Hepatocyte (in vitro differentiated cells): ENCODE measurements around the gene CWF19L2. TPM values are rescaled to one million over a fixed set of nuclear protein-coding genes. Genes with fewer than 3 reads are reported as not detected.
"Not testable (repeated sequence)": the region's sequence is repeated elsewhere in the genome, so short reads cannot be mapped to it uniquely, and the experiment has no call there.

ENCODE experiments used
- DNase-seq: peaks from one replicate; pipeline ENCODE4 v3.0.0-alpha.2; 2016; ENCODE audit warnings: low spot score
- H2AFZ ChIP-seq: fragments of 200-600 bp; sonication (generic); 2 replicates; pipeline ENCODE4 v1.6.0; 2016; ENCODE audit warnings: antibody characterized with exemption, mild to moderate bottlenecking
- H3K27ac ChIP-seq: fragments of 200-600 bp; sonication (generic); 2 replicates; pipeline ENCODE4 v1.5.1; 2016; ENCODE audit warnings: mild to moderate bottlenecking
- H3K27me3 ChIP-seq: fragments of 200-600 bp; sonication (generic); 2 replicates; pipeline ENCODE4 v1.6.1; 2016
- H3K36me3 ChIP-seq: fragments of 200-600 bp; sonication (generic); replicated peaks from 2 replicates; pipeline ENCODE4 v1.5.1; 2016; ENCODE audit warnings: low read depth; ENCODE audit not compliant: insufficient read depth
- H3K4me1 ChIP-seq: fragments of 200-600 bp; sonication (generic); 2 replicates; pipeline ENCODE4 v1.5.1; 2016; ENCODE audit warnings: mild to moderate bottlenecking, moderate library complexity; ENCODE audit not compliant: insufficient read depth
- H3K4me2 ChIP-seq: fragments of 200-600 bp; sonication (generic); 2 replicates; pipeline ENCODE4 v1.6.0; 2016
- H3K4me3 ChIP-seq: fragments of 200-600 bp; sonication (generic); 2 replicates; pipeline ENCODE4 v1.5.1; 2016; ENCODE audit warnings: mild to moderate bottlenecking
- H3K79me2 ChIP-seq: fragments of 200-600 bp; sonication (generic); 2 replicates; pipeline ENCODE4 v1.6.0; 2017; ENCODE audit warnings: mild to moderate bottlenecking
- H3K9me2 ChIP-seq: fragments of 200-600 bp; sonication (generic); replicated peaks from 2 replicates; pipeline ENCODE4 v1.6.0; 2017; ENCODE audit warnings: mild to moderate bottlenecking; ENCODE audit not compliant: insufficient read depth
- H3K9me3 ChIP-seq: fragments of 200-600 bp; sonication (generic); 2 replicates; pipeline ENCODE4 v1.5.1; 2016; ENCODE audit warnings: low read depth, mild to moderate bottlenecking
- H4K20me1 ChIP-seq: fragments of 200-600 bp; sonication (generic); 2 replicates; pipeline ENCODE4 v1.6.0; 2016; ENCODE audit warnings: mild to moderate bottlenecking; ENCODE audit not compliant: insufficient read depth, poor library complexity, severe bottlenecking
- CTCF ChIP-seq: fragments of 200-600 bp; sonication (generic); IDR thresholded peaks from 2 replicates; pipeline ENCODE4 v1.5.1; 2016; ENCODE audit warnings: antibody characterized with exemption, mild to moderate bottlenecking; ENCODE audit not compliant: poor library complexity
- EZH2 ChIP-seq: fragments of 200-600 bp; sonication (generic); IDR thresholded peaks from 2 replicates; pipeline ENCODE4 v1.6.1; 2016; ENCODE audit warnings: antibody characterized with exemption, mild to moderate bottlenecking, borderline replicate concordance
- EZH2phosphoT487 ChIP-seq: fragments of 200-600 bp; sonication (generic); IDR thresholded peaks from one replicate; pipeline ENCODE4 v1.6.1; 2018; ENCODE audit warnings: antibody characterized with exemption, mild to moderate bottlenecking, low read depth, moderate library complexity; ENCODE audit not compliant: unreplicated experiment, severe bottlenecking
- WGBS: methylation state at CpG from one replicate; pipeline ENCODE4 v1.1.6; 2016; ENCODE audit warnings: low lambda C conversion rate; ENCODE audit errors: missing lambda C conversion rate; 5-methylcytosine and 5-hydroxymethylcytosine counted together
- polyA plus RNA-seq: library from polyadenylated mRNA; unstranded; fragments of >200 nt; fragmentation: Nextera tagmentation; extraction: Ambion mirVana; gene quantifications from 2 replicates; pipeline ENCODE4 v1.2.1, GENCODE V29; 2016
- total RNA-seq: library from RNA; depleted of rRNA; stranded (reverse); fragments of >200 nt; gene quantifications from 2 replicates; pipeline ENCODE4 v1.2.3, GENCODE V29; 2014

Gene CWF19L2
- total and polyA plus RNA-seq, 2 experiments from 2014 or later = 4.3 to 14.0 TPM

- Histone ChIP-seq H3K9me2 (no peaks in the 10 kb centered on the region), H3K27me3 (no peaks in the 10 kb centered on the region), H3K4me3 (no peak overlapping the region), H3K27ac (no peak overlapping the region), H3K36me3 (no peaks in the 10 kb centered on the region), H3K4me1 (no peaks in the 10 kb centered on the region), H3K9me3 (no peaks in the 10 kb centered on the region), H3K79me2 (no peaks in the 10 kb centered on the region), H2AFZ (no peak overlapping the region), H4K20me1 (no peaks in the 10 kb centered on the region), H3K4me2 (no peak overlapping the region)
- 73% methylated on average over 4 of the region's 4 CpGs for WGBS
- no peak for TF ChIP-seq EZH2
- no peak for TF ChIP-seq EZH2phosphoT487
- no peak for TF ChIP-seq CTCF
- peak; percentile 40 for DNase-seq
Measured at GRCh38 chr11:107397357-107397756, 60.3 kb downstream of the CWF19L2 start.

- no peaks in the 10 kb centered on the region for H3K27me3 ChIP-seq
- no peaks in the 10 kb centered on the region for H3K36me3 ChIP-seq
- H4K20me1 ChIP-seq = no peaks in the 10 kb centered on the region
- no peak overlapping the region for H3K4me2 ChIP-seq
- H2AFZ ChIP-seq = no peak overlapping the region
- no peaks in the 10 kb centered on the region for H3K79me2 ChIP-seq
- no peak overlapping the region for H3K27ac ChIP-seq
- TF ChIP-seq CTCF (no peak), EZH2 (no peak), EZH2phosphoT487 (no peak)
- H3K4me3 ChIP-seq = no peak overlapping the region
- no peaks in the 10 kb centered on the region for H3K9me2 ChIP-seq
- H3K9me3 ChIP-seq = no peaks in the 10 kb centered on the region
- H3K4me1 ChIP-seq = no peaks in the 10 kb centered on the region
- WGBS = 77% methylated on average over 3 of the region's 3 CpGs
- DNase-seq = no peak
Measured at GRCh38 chr11:107392611-107393010, 65.0 kb downstream of the CWF19L2 start.

- H3K27ac ChIP-seq, H4K20me1 ChIP-seq, H3K9me3 ChIP-seq, H3K36me3 ChIP-seq, H2AFZ ChIP-seq, H3K9me2 ChIP-seq, H3K4me1 ChIP-seq, H3K27me3 ChIP-seq, H3K4me3 ChIP-seq, H3K4me2 ChIP-seq, DNase-seq, H3K79me2 ChIP-seq: not testable (repeated sequence)
- WGBS = 97% methylated on average over 4 of the region's 4 CpGs
Measured at GRCh38 chr11:107390701-107391100, 66.9 kb downstream of the CWF19L2 start.

- TF ChIP-seq EZH2 (no peak), CTCF (no peak), EZH2phosphoT487 (no peak)
- H2AFZ ChIP-seq = no peak overlapping the region
- no peaks in the 10 kb centered on the region for H3K4me1 ChIP-seq
- H3K4me2 ChIP-seq = no peak overlapping the region
- H3K27ac ChIP-seq = no peak overlapping the region
- H3K27me3 ChIP-seq = no peaks in the 10 kb centered on the region
- H3K79me2 ChIP-seq = no peaks in the 10 kb centered on the region
- no peak overlapping the region for H3K4me3 ChIP-seq
- DNase-seq = no peak
- H3K36me3 ChIP-seq = no peaks in the 10 kb centered on the region
- 81% methylated on average over 6 of the region's 6 CpGs for WGBS
- H4K20me1 ChIP-seq = no peaks in the 10 kb centered on the region
- H3K9me2 ChIP-seq = no peaks in the 10 kb centered on the region
- H3K9me3 ChIP-seq = no peaks in the 10 kb centered on the region
Measured at GRCh38 chr11:107387666-107388065, 70.0 kb downstream of the CWF19L2 start.
